HG03159 (cell line): ENCODE measurements around the gene KDM4B.
A peak's percentile ranks its signal among the peaks of the same experiment; 100 is the strongest.

Source experiments
- ATAC-seq: cut with Tn5 transposase; IDR thresholded peaks from one replicate; pipeline ENCODE4 v1.9.1; 2021; ENCODE audit warnings: mild to moderate bottlenecking, moderate library complexity; ENCODE audit not compliant: unreplicated experiment

Gene KDM4B

GRCh38 chr19:5119297-5119998, 150.5 kb downstream of the KDM4B start:
- no peak for ATAC-seq

DNA sequence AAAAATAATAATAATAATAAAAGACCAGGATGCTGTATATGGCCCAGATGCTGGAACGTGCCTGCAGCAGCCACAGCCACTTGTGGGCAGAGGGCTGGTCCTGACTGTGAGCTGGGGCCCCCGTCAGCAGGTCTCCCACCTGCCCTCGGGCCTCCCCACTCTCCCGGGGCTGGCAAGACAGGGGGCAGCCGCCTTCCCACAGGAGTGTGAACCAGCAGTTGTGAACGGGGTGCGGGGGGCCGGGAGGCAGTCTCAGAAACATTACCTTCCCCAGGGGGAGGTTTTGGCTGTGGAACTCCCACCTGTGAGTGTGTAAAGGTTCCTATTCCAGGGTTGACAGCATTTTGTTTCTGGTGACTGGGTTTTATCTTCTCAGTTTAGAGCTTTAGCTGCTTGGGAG, 151.4 kb downstream of the KDM4B start:
- no peak for ATAC-seq

DNA sequence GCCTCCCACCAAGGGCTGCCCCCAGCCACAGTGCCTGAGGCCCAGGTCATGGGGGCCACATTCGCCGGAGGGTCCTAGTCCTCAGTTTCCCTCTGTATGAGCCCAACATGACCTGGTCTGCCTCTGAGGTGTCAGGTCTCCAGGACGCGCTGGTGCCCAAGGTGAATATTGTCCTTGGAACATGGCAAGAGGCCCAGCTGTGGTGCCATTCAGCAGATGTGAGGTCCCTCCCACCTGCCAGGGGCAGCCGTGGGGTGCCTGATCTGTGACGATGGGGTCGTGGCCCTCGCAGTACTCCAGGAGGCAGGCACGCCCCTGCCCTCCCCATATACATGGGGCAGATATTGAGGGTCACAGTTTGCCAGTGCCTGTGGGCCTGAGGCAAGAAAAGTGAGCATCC, 151.9 kb downstream of the KDM4B start:
- no peak for ATAC-seq

DNA sequence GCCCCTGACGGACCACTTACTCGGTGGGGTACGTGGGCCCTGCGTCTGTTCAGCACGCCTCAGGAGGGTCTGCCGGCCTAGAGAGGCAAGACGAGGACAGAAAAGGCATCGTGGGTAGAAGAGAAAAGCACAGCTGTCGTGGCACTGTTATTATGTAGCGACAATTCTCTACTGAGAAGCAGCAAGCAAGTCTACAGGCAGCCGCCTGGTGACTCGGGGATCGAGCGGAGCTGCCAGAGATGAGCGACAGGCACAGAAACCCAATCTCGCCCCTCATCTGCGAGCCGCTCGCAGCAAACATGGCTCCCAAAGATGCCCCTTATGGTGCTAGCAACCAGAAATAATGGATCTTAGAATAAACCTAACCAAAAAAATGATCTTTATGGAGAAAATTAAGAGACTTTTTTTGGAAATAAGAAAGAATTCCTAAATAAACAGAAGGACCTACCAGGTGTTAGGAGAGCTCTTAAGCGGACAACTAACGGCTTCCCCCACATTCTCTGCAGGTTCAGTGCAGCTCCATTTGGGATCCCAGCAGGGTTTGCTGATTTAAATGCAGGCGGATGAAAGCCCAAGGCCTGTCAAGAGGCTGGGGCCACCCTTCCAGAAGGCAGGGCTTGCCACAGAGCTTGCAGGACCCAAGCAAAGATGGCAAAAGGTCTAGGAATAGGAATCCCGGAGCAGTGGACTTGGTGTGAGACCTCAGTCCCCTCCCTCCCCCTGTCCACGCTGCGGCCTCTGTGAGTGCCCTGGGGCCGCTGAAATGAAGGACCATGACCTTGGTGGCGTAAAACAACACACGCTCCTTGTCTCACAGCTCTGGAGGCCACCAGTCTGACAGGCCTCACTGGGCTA, 152.6 kb downstream of the KDM4B start:
- no peak for ATAC-seq

- ATAC-seq = no peak
Observed at GRCh38 chr19:5122121-5122400, 153.1 kb downstream of the KDM4B start.

DNA sequence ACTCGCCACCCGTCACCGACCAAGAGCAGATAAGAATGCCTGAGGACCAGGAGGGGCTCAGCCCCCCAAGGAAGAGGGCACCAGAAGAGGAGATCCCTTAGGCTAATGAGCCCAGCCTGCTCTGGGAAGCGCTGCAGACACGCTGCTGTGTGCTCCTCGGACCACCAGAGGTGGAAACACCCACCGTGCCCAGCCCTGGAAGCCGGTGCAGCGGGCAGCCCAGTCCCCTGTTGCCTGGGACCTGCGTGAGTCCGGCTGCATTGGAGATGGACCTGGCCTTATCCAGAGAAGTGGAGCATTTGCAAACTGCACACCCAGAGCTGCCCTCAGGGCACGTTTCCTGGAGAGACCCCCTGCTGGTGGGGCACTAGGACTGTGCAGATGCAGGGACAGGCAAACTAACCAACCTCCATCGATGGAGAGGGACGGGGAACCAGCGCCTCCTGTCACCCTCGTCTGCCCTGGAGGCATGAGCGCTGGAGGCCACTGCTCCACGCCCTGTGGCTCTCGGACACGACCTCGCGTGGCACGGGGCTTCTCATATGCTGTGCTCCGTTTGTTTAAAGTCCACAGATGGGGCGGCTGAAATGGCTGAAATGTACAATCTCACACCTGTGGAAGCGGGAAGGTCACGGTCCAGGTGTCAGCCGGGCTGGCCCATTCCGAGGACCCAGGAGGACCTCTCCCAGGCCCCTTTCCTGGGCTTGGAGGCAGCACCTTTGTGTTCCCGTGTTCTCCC, 153.9 kb downstream of the KDM4B start:
- no peak for ATAC-seq

DNA sequence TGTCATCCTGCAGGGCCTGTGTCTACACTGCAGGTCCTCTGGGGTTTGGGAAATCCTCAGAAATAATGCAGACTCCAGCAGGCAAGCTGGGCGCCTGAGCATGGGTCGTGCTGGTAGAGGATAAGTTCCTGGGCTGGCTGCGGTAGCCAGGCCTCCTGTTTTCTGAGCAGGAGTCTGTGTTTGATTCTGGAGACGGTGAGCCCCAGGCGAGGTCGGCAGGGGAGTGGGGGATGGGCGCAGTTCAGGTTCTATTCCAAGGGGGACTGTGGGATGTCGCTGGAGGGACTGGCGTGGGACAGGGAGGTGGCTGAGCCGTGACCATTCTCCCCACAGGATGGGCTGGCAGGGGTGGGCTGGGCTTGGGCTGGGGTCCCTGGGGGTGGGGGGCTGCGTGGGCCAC, 154.7 kb downstream of the KDM4B start:
- no peak for ATAC-seq

GRCh38 chr19:5124111-5124855, 155.4 kb downstream of the KDM4B start:
- no peak for ATAC-seq

DNA sequence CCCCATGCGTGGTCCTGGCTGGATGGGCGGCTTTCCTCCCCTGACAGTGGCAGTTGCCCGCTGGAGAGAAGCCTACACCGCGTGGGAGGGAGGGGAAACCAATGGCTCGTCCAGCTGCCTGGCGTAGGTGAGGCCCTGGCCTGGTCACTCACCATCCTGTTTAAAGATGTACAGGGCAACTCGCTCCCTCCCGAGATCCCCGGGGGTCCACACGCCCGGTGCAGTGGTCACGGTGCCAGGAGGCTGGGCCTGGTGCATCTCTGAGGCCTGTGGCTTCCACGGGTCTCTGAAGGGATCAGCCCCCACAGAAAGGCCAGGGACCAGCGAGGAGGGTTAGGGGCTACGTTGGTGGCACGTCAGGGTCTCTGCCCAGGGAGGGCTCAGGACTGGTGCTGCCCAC, 156.5 kb downstream of the KDM4B start:
- ATAC-seq = no peak

GRCh38 chr19:5125797-5126497, 157.0 kb downstream of the KDM4B start:
- ATAC-seq = no peak

- ATAC-seq = no peak
Observed at GRCh38 chr19:5126498-5127223, 157.7 kb downstream of the KDM4B start.

GRCh38 chr19:5127717-5128116, 158.8 kb downstream of the KDM4B start:
- no peak for ATAC-seq

GRCh38 chr19:5128251-5128935, 159.5 kb downstream of the KDM4B start:
- ATAC-seq = no peak

DNA sequence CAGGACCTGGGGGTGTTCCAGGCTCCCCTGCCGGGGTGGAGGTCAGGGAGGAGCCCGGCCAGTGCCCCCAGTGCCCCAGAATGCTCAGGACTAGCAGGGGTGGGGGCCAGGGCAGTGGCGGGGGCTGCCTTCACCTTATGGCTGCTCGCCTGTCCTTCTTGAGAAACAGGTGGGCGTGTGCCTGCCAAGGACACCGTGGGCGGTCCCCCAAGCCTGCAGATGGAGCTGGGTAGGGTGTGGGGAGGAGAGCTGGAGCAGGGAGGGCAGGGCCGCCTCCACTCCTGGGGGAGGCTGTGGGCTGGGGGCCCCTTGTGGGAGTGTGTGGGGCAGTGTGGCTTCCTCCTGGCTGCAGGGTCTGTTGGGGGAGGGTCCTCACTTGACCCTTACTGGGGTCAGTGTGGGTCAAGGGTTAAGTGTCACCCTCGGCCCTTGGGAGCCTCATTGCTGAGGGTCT, 160.1 kb downstream of the KDM4B start:
- ATAC-seq = no peak

GRCh38 chr19:5129691-5130090, 160.8 kb downstream of the KDM4B start:
- no peak for ATAC-seq

- ATAC-seq = peak; percentile 51
Observed at GRCh38 chr19:5130371-5131030, 161.6 kb downstream of the KDM4B start.

DNA sequence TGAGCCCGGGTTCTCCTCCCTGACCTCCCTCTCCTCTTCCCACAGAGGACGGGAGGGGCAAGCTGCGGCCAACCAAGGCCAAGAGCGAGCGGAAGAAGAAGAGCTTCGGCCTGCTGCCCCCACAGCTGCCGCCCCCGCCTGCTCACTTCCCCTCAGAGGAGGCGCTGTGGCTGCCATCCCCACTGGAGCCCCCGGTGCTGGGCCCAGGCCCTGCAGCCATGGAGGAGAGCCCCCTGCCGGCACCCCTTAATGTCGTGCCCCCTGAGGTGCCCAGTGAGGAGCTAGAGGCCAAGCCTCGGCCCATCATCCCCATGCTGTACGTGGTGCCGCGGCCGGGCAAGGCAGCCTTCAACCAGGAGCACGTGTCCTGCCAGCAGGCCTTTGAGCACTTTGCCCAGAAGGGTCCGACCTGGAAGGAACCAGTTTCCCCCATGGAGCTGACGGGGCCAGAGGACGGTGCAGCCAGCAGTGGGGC, 162.2 kb downstream of the KDM4B start:
- peak; percentile 30 for ATAC-seq

- no peak for ATAC-seq
Observed at GRCh38 chr19:5131506-5132205, 162.7 kb downstream of the KDM4B start.
